ENCODE measurements around the gene PREX1.
"Not testable (repeated sequence)": the region's sequence is repeated elsewhere in the genome, so short reads cannot be mapped to it uniquely, and the experiment has no call there.

DNA sequence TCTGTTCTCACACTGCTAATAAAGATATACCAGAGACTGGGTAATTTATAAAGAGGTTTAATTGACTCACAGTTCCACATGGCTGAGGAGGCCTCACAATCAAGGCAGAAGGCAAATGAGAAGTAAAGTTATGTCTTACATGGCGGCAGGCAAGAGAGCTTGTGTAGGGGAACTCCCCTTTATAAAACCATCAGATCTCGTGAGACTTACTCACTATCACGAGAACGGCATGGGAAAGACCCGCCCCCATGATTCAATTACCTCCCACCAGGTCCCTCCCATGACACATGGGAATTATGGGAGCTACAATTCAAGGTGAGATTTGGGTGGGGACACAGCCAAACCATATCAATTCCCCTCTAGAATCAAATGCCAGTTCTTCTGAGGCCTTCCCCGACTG is 71.0 kb downstream of the PREX1 start:
- TF ChIP-seq, protein P1, sequence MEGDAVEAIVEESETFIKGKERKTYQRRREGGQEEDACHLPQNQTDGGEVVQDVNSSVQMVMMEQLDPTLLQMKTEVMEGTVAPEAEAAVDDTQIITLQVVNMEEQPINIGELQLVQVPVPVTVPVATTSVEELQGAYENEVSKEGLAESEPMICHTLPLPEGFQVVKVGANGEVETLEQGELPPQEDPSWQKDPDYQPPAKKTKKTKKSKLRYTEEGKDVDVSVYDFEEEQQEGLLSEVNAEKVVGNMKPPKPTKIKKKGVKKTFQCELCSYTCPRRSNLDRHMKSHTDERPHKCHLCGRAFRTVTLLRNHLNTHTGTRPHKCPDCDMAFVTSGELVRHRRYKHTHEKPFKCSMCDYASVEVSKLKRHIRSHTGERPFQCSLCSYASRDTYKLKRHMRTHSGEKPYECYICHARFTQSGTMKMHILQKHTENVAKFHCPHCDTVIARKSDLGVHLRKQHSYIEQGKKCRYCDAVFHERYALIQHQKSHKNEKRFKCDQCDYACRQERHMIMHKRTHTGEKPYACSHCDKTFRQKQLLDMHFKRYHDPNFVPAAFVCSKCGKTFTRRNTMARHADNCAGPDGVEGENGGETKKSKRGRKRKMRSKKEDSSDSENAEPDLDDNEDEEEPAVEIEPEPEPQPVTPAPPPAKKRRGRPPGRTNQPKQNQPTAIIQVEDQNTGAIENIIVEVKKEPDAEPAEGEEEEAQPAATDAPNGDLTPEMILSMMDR (IDR thresholded peaks at IDR 0.05) = not testable (repeated sequence)
- not testable (repeated sequence) for TF ChIP-seq POLR2A (IDR thresholded peaks at IDR 0.05)

All from adrenal gland (tissue), 5 donors.